Activated naive CD4-positive, alpha-beta T cell treated with Interleukin-2 at 50 U/mL for 16 hours (primary cell): ENCODE measurements around the gene CD300LB.
"Not testable (repeated sequence)": the region's sequence is repeated elsewhere in the genome, so short reads cannot be mapped to it uniquely, and the experiment has no call there.

ENCODE experiments used
- DNase-seq: peaks from one replicate; pipeline ENCODE4 v3.0.0-alpha.2; 2020

The CD300LB gene

DNA sequence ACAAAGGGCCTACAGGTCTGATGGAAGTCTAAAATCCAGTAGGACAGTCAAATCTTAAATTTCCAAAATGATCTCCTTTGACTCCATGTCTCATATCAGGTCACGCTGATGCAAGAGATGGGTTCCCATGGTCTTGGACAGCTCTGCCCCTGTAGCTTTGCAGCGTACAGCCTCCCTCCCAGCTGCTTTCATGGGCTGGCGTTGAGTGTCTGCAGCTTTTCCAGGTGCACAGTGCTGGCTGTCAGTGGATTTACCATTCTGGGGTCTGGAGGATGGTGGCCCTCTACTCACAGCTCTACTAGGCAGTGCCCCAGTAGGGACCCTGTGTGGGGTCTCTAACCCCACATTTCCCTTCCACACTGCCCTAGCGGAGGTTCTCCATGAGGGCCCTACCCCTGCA, 43.0 kb downstream of the CD300LB start:
- DNase-seq = not testable (repeated sequence)

- DNase-seq = no peak
Measured at GRCh38 chr17:74485841-74486240, 45.4 kb downstream of the CD300LB start.

DNA sequence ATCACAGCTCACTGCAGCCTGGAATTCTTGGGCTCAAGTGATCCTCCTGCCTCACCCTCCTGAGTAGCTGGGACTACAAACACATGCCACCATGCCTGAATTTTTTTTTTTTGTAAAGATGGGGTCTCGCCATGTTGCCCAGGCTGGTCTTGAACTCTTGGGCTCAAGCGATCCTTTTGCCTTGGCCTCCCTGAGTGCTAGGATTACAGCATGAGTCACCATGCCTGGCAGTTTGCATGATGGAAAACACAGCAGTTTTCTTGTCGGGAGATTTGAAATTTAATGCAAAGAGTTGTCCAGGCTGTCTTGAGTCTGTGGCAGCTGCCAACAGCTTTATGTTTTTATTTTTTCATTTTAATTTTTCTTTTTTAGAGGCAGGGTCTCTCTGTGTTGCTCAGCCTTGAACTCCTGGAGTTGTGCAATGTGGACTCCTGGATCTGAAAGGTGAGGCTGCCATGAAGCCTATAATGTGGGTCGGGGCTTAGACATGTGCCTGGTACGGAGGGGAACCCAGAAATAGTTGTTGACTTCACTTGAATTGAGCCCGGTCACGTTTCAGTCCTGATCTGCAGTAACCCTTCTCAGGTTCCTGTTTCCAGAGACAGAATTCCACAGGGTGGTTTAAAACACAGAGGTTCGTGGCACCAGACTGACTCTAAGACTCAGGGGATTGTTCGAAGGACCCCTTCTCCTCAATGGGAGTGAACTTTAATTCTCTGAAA, 46.1 kb downstream of the CD300LB start:
- DNase-seq = no peak

DNA sequence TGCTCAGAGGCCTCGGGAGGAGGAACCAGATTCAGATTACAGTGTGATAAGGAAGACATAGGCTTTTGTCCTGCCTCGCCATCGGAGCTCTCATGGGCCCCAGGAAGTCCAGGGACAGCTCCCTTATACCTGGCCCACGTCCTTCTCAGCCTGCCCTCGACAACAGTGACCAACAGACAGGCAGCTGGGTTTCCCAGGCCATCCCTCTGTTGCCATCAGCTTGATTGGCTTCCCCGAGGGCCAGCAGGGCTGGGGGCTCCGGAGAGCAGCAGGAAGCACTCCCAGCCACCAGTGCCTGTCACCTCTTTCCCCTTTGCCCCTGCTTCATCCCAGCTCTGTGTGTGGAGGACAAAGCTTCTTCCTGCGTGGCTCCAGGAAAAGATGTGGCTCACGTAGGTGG, 47.2 kb downstream of the CD300LB start:
- no peak for DNase-seq

DNA sequence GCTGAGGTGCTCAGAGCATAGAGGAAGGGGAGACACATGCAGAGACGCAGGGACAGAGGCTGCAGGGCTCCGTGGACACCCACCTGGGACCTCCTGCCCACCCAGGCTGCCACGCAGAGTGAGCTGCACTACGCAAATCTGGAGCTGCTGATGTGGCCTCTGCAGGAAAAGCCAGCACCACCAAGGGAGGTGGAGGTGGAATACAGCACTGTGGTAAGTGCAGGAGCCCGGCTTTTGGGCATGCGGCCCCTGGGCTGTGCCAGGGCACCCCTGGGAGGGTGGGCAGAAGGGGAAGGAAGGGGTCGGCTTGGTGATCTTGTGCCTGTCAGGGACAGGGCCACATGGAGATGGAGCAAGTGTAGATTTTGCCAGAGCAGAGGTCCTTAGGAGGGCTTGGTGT, 49.7 kb downstream of the CD300LB start:
- no peak for DNase-seq

DNA sequence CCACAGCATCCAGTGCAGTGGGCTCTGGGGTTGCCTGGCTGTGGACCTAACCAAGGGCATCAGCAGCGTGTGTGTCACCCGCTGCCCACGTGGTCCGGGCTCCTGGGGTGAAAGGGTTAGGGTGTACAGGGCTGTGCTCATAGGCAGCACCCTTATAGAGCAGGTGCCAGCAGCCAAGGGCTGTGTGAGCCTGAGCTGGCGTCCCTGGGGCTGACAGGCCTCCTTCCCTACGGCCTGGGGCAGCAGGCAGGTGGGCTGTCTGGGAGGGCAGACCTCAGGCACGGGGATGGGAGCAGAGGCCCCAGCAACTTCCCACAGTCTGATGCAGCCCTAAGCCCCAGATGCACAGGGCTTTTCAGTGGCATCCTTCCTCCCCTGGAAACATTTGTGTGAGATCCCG, 51.0 kb downstream of the CD300LB start:
- DNase-seq = no peak

- peak; percentile 13 for DNase-seq
Measured at GRCh38 chr17:74478420-74479100, 52.7 kb downstream of the CD300LB start.

- DNase-seq = no peak
Measured at GRCh38 chr17:74477411-74477810, 53.9 kb downstream of the CD300LB start.

GRCh38 chr17:74475189-74475588, 56.1 kb downstream of the CD300LB start:
- DNase-seq = no peak

DNA sequence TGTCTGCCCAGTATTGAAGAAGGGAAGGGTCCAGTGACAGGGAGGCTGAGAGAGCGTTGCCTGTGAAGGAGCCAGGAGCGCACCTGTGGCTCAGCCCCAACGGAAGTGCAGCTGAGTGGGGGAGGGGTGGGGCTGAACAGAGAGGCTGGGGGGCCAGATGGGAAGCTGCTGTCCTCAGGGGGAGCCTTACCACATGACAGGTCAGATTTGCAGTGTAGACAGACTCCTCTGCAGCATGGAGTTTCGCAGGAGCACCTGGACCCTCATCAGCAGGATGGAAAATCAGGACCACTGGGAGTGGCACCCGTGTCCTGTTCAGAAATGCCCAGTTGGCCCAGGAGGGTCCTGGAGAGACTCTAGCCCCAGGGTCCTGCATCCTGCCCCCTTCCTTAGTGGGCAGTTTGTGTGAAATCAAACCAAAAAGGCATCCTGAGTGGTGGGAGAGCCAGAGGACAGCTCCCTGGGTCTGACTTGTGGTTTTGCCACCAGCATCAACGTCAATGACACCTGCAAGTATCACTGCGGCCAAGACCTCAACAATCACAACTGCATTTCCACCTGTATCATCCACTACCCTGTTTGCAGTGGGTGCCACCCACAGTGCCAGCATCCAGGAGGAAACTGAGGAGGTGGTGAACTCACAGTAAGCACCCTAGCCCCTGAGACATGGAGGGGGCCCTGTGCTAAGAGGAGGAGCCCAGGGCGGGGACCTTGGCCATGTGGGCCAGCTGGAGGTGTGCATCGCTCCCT, 57.1 kb downstream of the CD300LB start:
- DNase-seq = no peak

GRCh38 chr17:74473294-74473693, 58.0 kb downstream of the CD300LB start:
- no peak for DNase-seq

GRCh38 chr17:74472890-74473289, 58.4 kb downstream of the CD300LB start:
- DNase-seq = no peak

- no peak for DNase-seq
Measured at GRCh38 chr17:74471341-74471740, 59.9 kb downstream of the CD300LB start.
